Activated B cell treated with CpG ODN at 0.5 μM for 24 hours (primary cell): ENCODE data around the gene SGSM2. TPM values are rescaled to one million over a fixed set of nuclear protein-coding genes. Genes with fewer than 3 reads are reported as not detected.

Source experiments
- ATAC-seq: fragments of 200-7000 bp; cut with Tn5 transposase; one replicate; pipeline ENCODE4 v1.10.0; 2021; ENCODE audit warnings: low read depth, mild to moderate bottlenecking, moderate library complexity
- CTCF ChIA-PET: fragments of 350-600 bp; sonication (Branson Sonifier 250); formaldehyde crosslinking; loops from one replicate; lab custom pipeline; 2021; ENCODE audit warnings: antibody characterized with exemption; lab: Charles Lee
- POLR2A ChIA-PET: fragments of 350-600 bp; sonication (Branson Sonifier 250); formaldehyde crosslinking; loops from one replicate; lab custom pipeline; 2021; ENCODE audit warnings: antibody characterized with exemption; lab: Charles Lee
- DNase-seq: peaks from one replicate; pipeline ENCODE4 v3.0.0; 2022
- H3K27ac Mint-ChIP-seq: one replicate; pipeline ENCODE4 v1.8.0; 2020; ENCODE audit warnings: mixed read lengths
- H3K27me3 Mint-ChIP-seq: one replicate; pipeline ENCODE4 v1.8.0; 2021; ENCODE audit warnings: mixed read lengths
- H3K36me3 Mint-ChIP-seq: one replicate; pipeline ENCODE4 v1.8.0; 2021; ENCODE audit warnings: low read depth, mixed read lengths
- H3K4me1 Mint-ChIP-seq: one replicate; pipeline ENCODE4 v1.8.0; 2021; ENCODE audit warnings: mixed read lengths
- H3K4me3 Mint-ChIP-seq: one replicate; pipeline ENCODE4 v1.8.0; 2020; ENCODE audit warnings: mild to moderate bottlenecking, mixed read lengths
- H3K9me3 Mint-ChIP-seq: one replicate; pipeline ENCODE4 v1.8.0; 2020; ENCODE audit warnings: mixed read lengths
- CTCF ChIP-seq: fragments of 200-600 bp; IDR thresholded peaks from one replicate; pipeline ENCODE4 v1.8.0; 2022; ENCODE audit warnings: antibody characterized with exemption, mild to moderate bottlenecking
- intact Hi-C: fragments of 100-400 bp; cut with micrococcal nuclease; formaldehyde crosslinking; loops from one replicate; pipeline ENCODE4 v1.15.1; 2024
- total RNA-seq: library from RNA; stranded (reverse); gene quantifications from 2 replicates; pipeline ENCODE4 v1.2.3, GENCODE V29; 2022

SGSM2 gene
- total RNA-seq, 1 donor from 2014 or later, result 60.5 TPM

GRCh38 chr17:2374549-2375285, 37.4 kb downstream of the SGSM2 start:
- H3K4me3 Mint-ChIP-seq, result no peak overlapping the region
- H3K4me1 Mint-ChIP-seq, result no peaks in the 10 kb centered on the region
- H3K9me3 Mint-ChIP-seq, result no peaks in the 10 kb centered on the region
- no peak for TF ChIP-seq CTCF
- CTCF ChIA-PET, result interaction anchor here (1.3 to 1.4 kb wide), 2 partner anchors 8 to 41 kb away, joined by 4 read pairs; no protein-coding TSS in a partner anchor
- POLR2A ChIA-PET, result no interaction called here
- intact Hi-C loops, result no loop called here
- ATAC-seq (no peak), DNase-seq (no peak)
- H3K27ac Mint-ChIP-seq, result no peak overlapping the region
- peaks cover 46% of the 10 kb centered on the region for H3K36me3 Mint-ChIP-seq
- no peaks in the 10 kb centered on the region for H3K27me3 Mint-ChIP-seq

GRCh38 chr17:2375406-2375805, 38.1 kb downstream of the SGSM2 start:
- ATAC-seq (no peak), DNase-seq (no peak)
- no peaks in the 10 kb centered on the region for H3K9me3 Mint-ChIP-seq
- H3K27me3 Mint-ChIP-seq, result no peaks in the 10 kb centered on the region
- intact Hi-C loops, result no loop called here
- H3K4me1 Mint-ChIP-seq, result no peaks in the 10 kb centered on the region
- POLR2A ChIA-PET, result no interaction called here
- peaks cover 49% of the 10 kb centered on the region for H3K36me3 Mint-ChIP-seq
- CTCF ChIA-PET, result no interaction called here
- H3K27ac Mint-ChIP-seq, result no peak overlapping the region
- H3K4me3 Mint-ChIP-seq, result no peak overlapping the region
- no peak for TF ChIP-seq CTCF

GRCh38 chr17:2376107-2376506, 38.8 kb downstream of the SGSM2 start:
- H3K27me3 Mint-ChIP-seq, result no peaks in the 10 kb centered on the region
- H3K4me3 Mint-ChIP-seq, result no peak overlapping the region
- no peak for DNase-seq
- H3K9me3 Mint-ChIP-seq, result no peaks in the 10 kb centered on the region
- no peak for ATAC-seq
- H3K27ac Mint-ChIP-seq, result no peak overlapping the region
- CTCF ChIA-PET, result no interaction called here
- no peaks in the 10 kb centered on the region for H3K4me1 Mint-ChIP-seq
- POLR2A ChIA-PET, result no interaction called here
- peaks cover 52% of the 10 kb centered on the region for H3K36me3 Mint-ChIP-seq
- intact Hi-C loops, result no loop called here
- TF ChIP-seq CTCF, result no peak

GRCh38 chr17:2377659-2378058, 40.4 kb downstream of the SGSM2 start:
- Mint-ChIP-seq H3K4me3 (no peak overlapping the region), H3K36me3 (peaks cover 51% of the 10 kb centered on the region), H3K9me3 (no peaks in the 10 kb centered on the region), H3K27me3 (no peaks in the 10 kb centered on the region), H3K27ac (no peak overlapping the region), H3K4me1 (no peaks in the 10 kb centered on the region)
- TF ChIP-seq CTCF, result no peak
- ChIA-PET POLR2A (no interaction called here), CTCF (interaction anchor here (9.3 kb wide), 1 partner anchor 37 kb away, joined by 520 read pairs; no protein-coding TSS in a partner anchor)
- DNase-seq (no peak), ATAC-seq (no peak)
- intact Hi-C loops, result no loop called here

- no peak for DNase-seq
- POLR2A ChIA-PET, result interaction anchor here (1.3 kb wide), 1 partner anchor 21 kb away, joined by 3 read pairs; no protein-coding TSS in a partner anchor
- TF ChIP-seq CTCF, result no peak
Measured at GRCh38 chr17:2378905-2379304, 41.6 kb downstream of the SGSM2 start.

More at GRCh38 chr17:2378905-2379304, 41.6 kb downstream of the SGSM2 start:
- Mint-ChIP-seq H3K36me3 (peaks cover 43% of the 10 kb centered on the region), H3K4me3 (no peak overlapping the region), H3K27me3 (no peaks in the 10 kb centered on the region), H3K9me3 (no peaks in the 10 kb centered on the region), H3K4me1 (no peaks in the 10 kb centered on the region), H3K27ac (no peak overlapping the region)
- CTCF ChIA-PET, result interaction anchor here (9.3 kb wide), 1 partner anchor 36 kb away, joined by 520 read pairs; no protein-coding TSS in a partner anchor
- ATAC-seq, result no peak
- intact Hi-C loops, result no loop called here
